Measurements from ENCODE around the gene ST6GALNAC3.

Gene ST6GALNAC3

GRCh38 chr1:76543495-76543894 lies 468.9 kb downstream of the ST6GALNAC3 start:
- DNase-seq: no peak

GRCh38 chr1:76546354-76546933 lies 471.9 kb downstream of the ST6GALNAC3 start:
- no peak for DNase-seq

- DNase-seq: no peak
Observed at GRCh38 chr1:76547916-76548315, 473.4 kb downstream of the ST6GALNAC3 start.

- DNase-seq: no peak
Observed at GRCh38 chr1:76548513-76549100, 474.1 kb downstream of the ST6GALNAC3 start.

- DNase-seq: no peak
Observed at GRCh38 chr1:76554283-76554682, 479.7 kb downstream of the ST6GALNAC3 start.

- no peak for DNase-seq
Observed at GRCh38 chr1:76562292-76562691, 487.7 kb downstream of the ST6GALNAC3 start.

- DNase-seq: no peak
Observed at GRCh38 chr1:76568573-76569238, 494.2 kb downstream of the ST6GALNAC3 start.

- no peak for DNase-seq
Observed at GRCh38 chr1:76571248-76571647, 496.7 kb downstream of the ST6GALNAC3 start.

- no peak for DNase-seq
Observed at GRCh38 chr1:76572229-76572628, 497.7 kb downstream of the ST6GALNAC3 start.

- DNase-seq: no peak
Observed at GRCh38 chr1:76576876-76577524, 502.5 kb downstream of the ST6GALNAC3 start.

- DNase-seq: no peak
Observed at GRCh38 chr1:76577525-76578185, 503.1 kb downstream of the ST6GALNAC3 start.

- DNase-seq: no peak
Observed at GRCh38 chr1:76580206-76580605, 505.7 kb downstream of the ST6GALNAC3 start.

- no peak for DNase-seq
Observed at GRCh38 chr1:76581712-76582111, 507.2 kb downstream of the ST6GALNAC3 start.

- no peak for DNase-seq
Observed at GRCh38 chr1:76583235-76583868, 508.8 kb downstream of the ST6GALNAC3 start.

GRCh38 chr1:76583875-76584477 lies 509.4 kb downstream of the ST6GALNAC3 start:
- no peak for DNase-seq

- no peak for DNase-seq
Observed at GRCh38 chr1:76585980-76586674, 511.6 kb downstream of the ST6GALNAC3 start.

GRCh38 chr1:76587212-76587611 lies 512.7 kb downstream of the ST6GALNAC3 start:
- no peak for DNase-seq

- DNase-seq: no peak
Observed at GRCh38 chr1:76591461-76591860, 516.9 kb downstream of the ST6GALNAC3 start.

GRCh38 chr1:76591963-76592362 lies 517.4 kb downstream of the ST6GALNAC3 start:
- DNase-seq: no peak

GRCh38 chr1:76593141-76593540 lies 518.6 kb downstream of the ST6GALNAC3 start:
- DNase-seq: no peak

- DNase-seq: no peak
Observed at GRCh38 chr1:76593618-76594017, 519.1 kb downstream of the ST6GALNAC3 start.

- no peak for DNase-seq
Observed at GRCh38 chr1:76595024-76595423, 520.5 kb downstream of the ST6GALNAC3 start.

Data from NCI-H345 (cell line).